ENCODE measurements around the gene REG4.

REG4 gene

GRCh38 chr1:119816407-119816806 is 5.1 kb upstream of the REG4 start:
- TF ChIP-seq REST (IDR thresholded peaks at IDR 0.05; ENCODE audit: insufficient replicate concordance, low read depth): no peak
- TF ChIP-seq GABPA (IDR thresholded peaks at IDR 0.05; ENCODE audit: low read depth): no peak
- TF ChIP-seq SPI1 (IDR thresholded peaks at IDR 0.05; ENCODE audit: borderline replicate concordance, low read depth): no peak
- TF ChIP-seq, protein P1, sequence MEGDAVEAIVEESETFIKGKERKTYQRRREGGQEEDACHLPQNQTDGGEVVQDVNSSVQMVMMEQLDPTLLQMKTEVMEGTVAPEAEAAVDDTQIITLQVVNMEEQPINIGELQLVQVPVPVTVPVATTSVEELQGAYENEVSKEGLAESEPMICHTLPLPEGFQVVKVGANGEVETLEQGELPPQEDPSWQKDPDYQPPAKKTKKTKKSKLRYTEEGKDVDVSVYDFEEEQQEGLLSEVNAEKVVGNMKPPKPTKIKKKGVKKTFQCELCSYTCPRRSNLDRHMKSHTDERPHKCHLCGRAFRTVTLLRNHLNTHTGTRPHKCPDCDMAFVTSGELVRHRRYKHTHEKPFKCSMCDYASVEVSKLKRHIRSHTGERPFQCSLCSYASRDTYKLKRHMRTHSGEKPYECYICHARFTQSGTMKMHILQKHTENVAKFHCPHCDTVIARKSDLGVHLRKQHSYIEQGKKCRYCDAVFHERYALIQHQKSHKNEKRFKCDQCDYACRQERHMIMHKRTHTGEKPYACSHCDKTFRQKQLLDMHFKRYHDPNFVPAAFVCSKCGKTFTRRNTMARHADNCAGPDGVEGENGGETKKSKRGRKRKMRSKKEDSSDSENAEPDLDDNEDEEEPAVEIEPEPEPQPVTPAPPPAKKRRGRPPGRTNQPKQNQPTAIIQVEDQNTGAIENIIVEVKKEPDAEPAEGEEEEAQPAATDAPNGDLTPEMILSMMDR (IDR thresholded peaks at IDR 0.05; ENCODE audit: insufficient read depth, low read length): no peak
- TF ChIP-seq POLR2AphosphoS5 (IDR thresholded peaks at IDR 0.05; ENCODE audit: low read depth): no peak
- Histone ChIP-seq H3K27ac (replicated peaks) (no peak overlapping the region), H3K4me3 (replicated peaks; ENCODE audit: insufficient read depth, low read length) (no peak overlapping the region), H3K27me3 (ENCODE audit: insufficient read depth, poor library complexity, severe bottlenecking) (peaks cover 8% of the 10 kb centered on the region)
- no peak for DNase-seq (ENCODE audit: low read depth in 1 of 2, low spot score in 1 of 2)

DNA sequence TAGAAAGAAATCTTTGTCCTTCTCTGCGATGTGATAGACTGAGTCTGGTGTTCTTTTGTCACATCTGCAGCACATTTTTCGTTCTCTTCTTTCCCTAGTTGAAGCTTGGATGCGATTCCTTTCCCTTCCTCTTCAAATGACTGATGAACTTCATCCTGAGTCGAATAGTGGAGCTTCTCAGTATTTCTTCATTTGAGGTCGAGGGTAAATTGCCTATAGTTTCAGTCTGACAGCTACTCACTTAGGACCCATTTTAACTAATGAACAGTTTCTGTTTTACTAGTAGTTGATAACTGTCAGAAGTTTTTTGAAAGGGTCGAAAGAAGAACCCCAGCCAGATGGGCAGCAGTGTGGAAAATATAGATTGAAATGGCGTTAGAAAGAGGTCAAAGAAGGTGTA is 4.7 kb upstream of the REG4 start:
- TF ChIP-seq, protein P1 (IDR thresholded peaks at IDR 0.05; ENCODE audit: insufficient read depth, low read length): no peak
- no peak for TF ChIP-seq POLR2AphosphoS5 (IDR thresholded peaks at IDR 0.05; ENCODE audit: low read depth)
- no peak for TF ChIP-seq GABPA (IDR thresholded peaks at IDR 0.05; ENCODE audit: low read depth)
- TF ChIP-seq REST (IDR thresholded peaks at IDR 0.05; ENCODE audit: insufficient replicate concordance, low read depth): no peak
- TF ChIP-seq SPI1 (IDR thresholded peaks at IDR 0.05; ENCODE audit: borderline replicate concordance, low read depth): no peak
- Histone ChIP-seq H3K27ac (replicated peaks) (no peak overlapping the region), H3K27me3 (ENCODE audit: insufficient read depth, poor library complexity, severe bottlenecking) (peaks cover 5% of the 10 kb centered on the region), H3K4me3 (replicated peaks; ENCODE audit: insufficient read depth, low read length) (no peak overlapping the region)
- no peak for DNase-seq (ENCODE audit: low read depth in 1 of 2, low spot score in 1 of 2)

- TF ChIP-seq POLR2AphosphoS5 (IDR thresholded peaks at IDR 0.05; ENCODE audit: low read depth) (no peak), GABPA (IDR thresholded peaks at IDR 0.05; ENCODE audit: low read depth) (no peak)
- TF ChIP-seq, protein P1 (IDR thresholded peaks at IDR 0.05; ENCODE audit: insufficient read depth, low read length): no peak
- Histone ChIP-seq H3K27ac (replicated peaks) (no peak overlapping the region), H3K4me3 (replicated peaks; ENCODE audit: insufficient read depth, low read length) (no peak overlapping the region), H3K27me3 (ENCODE audit: insufficient read depth, poor library complexity, severe bottlenecking) (peaks cover 5% of the 10 kb centered on the region)
- no peak for DNase-seq (ENCODE audit: low read depth in 1 of 2, low spot score in 1 of 2)
These were observed 4.1 kb upstream of the REG4 start for GRCh38 chr1:119815361-119815760.

DNA sequence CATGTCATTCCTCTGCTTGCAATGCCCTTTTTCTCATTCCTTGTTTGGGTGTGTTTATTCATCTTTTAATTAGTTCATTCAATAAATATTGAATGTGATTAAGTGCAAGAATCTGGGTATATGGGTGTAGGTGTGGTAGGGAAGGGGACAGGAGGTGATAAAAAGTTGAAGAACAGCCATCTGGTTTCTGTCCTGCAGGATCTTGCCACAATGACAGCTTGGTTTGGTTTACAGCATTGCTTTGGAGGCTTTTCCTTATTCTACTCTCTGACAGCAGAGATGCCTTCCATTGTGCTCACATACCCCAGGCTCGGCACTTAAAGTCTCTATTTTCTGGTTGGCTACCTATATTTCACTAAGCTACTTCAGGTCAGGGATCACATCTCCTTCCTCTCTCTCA is 3.0 kb upstream of the REG4 start:
- Histone ChIP-seq H3K27me3 (ENCODE audit: insufficient read depth, poor library complexity, severe bottlenecking) (peaks cover 5% of the 10 kb centered on the region), H3K4me3 (replicated peaks; ENCODE audit: insufficient read depth, low read length) (no peak overlapping the region), H3K27ac (replicated peaks) (no peak overlapping the region)
- no peak for DNase-seq (ENCODE audit: low read depth in 1 of 2, low spot score in 1 of 2)
- TF ChIP-seq POLR2AphosphoS5 (IDR thresholded peaks at IDR 0.05; ENCODE audit: low read depth): no peak
- TF ChIP-seq SPI1 (IDR thresholded peaks at IDR 0.05; ENCODE audit: borderline replicate concordance, low read depth): no peak
- TF ChIP-seq REST (IDR thresholded peaks at IDR 0.05; ENCODE audit: insufficient replicate concordance, low read depth): no peak
- TF ChIP-seq GABPA (IDR thresholded peaks at IDR 0.05; ENCODE audit: low read depth): no peak
- TF ChIP-seq, protein P1 (IDR thresholded peaks at IDR 0.05; ENCODE audit: insufficient read depth, low read length): no peak

Measured in HL-60 (cell line).